ENCODE data around the gene N4BP3.

Gene N4BP3

DNA sequence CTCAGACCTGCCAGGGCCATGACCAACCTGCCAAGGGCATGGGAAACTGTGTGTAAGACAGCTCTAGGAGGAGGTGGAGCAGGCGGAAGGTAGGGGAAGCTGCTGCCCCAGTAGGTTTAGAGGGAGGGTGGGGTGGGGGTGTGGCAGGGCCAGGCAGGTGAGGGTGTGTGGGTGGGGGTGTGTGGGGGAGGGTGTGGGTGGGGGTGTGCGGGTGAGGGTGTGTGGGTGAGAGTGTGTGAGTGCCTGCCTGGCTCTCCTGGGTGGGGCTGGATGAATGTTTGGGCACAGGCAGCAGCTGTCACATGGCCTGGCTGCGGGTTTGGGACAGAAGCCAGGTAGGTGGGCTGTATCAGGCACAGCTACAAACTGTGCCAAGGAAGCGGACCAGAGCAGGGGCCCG, 8.8 kb upstream of the N4BP3 start:
- no peak for DNase-seq

- DNase-seq, result no peak
These were observed 7.2 kb upstream of the N4BP3 start for GRCh38 chr5:178106086-178106485.

GRCh38 chr5:178106556-178107239, 6.6 kb upstream of the N4BP3 start:
- DNase-seq, result no peak

DNA sequence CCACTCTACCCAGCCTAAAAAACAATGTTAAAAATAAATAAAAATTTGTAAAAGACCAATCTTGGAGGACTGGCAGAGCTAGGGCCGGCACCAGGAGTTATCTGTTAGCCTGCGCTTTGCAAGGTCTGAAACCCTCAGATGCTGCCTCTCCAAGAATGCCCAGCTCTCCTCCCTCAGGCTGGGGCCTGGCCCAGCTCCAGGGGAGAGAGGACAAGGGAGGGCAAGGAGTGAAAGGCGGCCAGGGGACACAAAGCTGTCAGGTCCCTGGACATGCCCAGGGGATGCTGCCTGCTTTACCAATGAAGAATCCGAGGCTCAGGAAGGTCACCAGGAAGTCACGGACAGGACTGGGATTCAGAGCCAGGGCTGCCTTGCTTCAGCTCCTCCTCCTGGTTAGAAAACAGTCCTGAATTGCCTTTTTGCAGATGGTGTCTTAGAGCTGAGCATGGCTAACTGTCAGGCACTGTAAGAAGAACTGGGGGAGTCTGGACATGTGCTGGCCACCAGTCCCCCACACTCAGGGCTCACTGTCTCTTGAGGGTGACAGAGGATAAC, 5.5 kb upstream of the N4BP3 start:
- no peak for DNase-seq

- DNase-seq, result no peak
These were observed 4.9 kb upstream of the N4BP3 start for GRCh38 chr5:178108446-178108845.

DNA sequence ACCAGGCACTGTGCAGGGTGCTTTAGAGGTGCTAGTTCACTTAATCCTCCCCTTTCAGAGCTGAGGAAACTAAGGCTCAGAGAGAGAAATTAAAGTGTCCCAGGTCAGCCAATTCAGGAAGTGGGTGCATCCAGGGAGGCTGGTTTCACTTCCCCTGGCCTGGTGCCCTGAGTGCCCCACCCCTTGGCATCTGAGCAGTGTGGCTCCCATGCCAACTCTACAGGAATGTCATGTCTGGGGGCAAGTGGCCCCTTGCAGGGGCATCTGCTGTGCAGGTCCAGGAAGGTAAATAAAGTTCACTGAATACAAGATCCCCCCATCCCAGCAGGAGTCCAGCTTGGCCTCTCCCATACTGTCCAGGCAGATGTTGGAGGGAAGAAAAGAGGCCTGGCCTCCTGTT, 4.4 kb upstream of the N4BP3 start:
- DNase-seq, result no peak

DNA sequence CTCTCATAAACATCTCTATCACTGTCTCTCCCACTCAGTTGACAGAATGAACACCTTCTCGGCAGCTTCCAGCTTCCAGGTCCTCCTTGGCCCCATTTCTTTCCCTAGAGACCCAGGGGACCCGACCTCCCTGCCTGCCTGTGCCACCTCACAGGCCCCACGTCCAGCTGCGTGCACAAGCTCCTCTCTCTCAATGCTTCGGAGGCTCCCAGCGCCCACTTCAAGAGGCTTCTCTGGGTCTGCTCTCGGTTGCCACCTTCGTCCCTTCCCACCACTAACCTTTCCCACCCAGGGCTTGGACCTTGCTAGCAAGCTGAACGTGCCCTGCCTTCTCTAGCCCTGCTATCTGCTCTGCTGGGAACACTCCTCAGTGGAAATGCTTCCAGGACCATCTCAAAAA, 2.8 kb upstream of the N4BP3 start:
- no peak for DNase-seq

DNA sequence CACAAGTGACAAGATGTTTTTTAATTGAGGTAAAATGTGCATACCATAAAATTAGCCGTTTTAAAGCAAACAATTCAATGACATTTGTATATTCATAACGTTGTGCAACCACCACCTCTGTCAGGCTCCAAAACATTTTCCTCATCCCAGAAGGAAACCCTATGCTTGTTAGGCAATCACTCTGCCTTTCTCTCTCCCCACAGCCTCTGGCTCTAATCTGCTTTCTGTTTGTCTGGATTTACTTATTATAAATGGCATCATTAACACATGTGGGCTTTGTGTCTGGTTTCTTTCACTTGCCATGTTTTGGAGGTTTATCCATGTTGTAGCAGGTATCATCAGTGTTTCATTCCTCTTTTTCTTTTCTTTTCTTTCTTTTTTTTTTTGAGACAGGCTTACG, 1.4 kb upstream of the N4BP3 start:
- no peak for DNase-seq

DNA sequence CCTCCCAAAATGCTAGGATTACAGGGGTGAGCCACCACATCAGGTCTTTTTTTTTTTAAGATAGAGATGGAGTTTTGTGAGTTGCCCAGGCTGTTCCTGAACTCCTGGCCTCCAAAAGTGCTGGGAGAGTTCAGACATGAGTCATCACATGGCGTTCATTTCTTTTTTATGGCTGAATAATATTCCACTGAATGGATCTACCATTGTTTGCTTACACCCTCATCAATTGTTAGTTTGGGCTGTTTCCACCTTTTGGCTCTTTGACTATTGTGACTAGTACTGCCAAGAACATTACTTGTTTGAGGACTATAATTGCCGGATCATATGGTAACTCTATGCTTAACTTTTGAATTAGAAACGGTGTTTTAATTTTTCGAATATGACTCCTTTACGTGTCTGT, 787 bp upstream of the N4BP3 start:
- DNase-seq, result no peak

- DNase-seq, result no peak
These were observed 551 bp downstream of the N4BP3 start for GRCh38 chr5:178113841-178114324.

GRCh38 chr5:178114325-178115135, 1.2 kb downstream of the N4BP3 start:
- DNase-seq, result no peak

GRCh38 chr5:178115136-178115813, 1.9 kb downstream of the N4BP3 start:
- DNase-seq, result no peak

GRCh38 chr5:178115814-178116142, 2.4 kb downstream of the N4BP3 start:
- no peak for DNase-seq

DNA sequence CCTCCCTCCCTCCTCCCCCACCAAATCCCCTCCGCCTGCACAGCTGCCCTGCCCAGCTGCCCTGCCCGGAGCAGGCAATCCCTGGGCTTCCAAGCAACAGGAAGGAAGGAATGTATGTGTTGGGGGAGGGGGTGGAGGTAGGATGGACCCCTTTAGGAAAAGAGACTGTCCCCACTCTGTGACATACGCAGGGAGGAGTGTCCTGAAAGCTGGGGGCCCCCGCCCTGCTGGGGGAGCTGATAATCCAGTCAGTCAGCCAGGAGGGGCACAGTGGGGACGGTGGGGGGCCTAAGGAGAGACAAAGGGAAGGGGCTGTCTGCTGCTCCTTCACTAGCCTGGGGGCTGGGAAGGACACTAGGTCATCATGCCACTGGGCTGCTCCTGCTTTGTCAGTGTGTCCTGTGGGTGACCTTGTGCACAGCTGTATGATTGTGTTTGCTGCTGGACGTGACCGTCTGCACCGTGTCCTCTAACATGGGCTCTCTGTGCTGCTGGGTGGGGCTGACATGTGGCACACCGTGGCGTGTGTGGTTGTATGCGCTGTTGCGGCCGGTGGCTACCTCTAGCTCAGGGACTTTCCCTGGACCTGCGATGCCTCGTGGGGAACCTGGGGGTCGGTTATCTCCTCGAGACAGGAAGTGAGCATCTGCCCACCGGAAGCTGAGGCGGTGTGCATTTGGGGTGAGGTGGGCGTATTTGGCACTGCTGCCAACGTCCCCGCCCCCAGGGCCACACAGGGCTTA, 3.0 kb downstream of the N4BP3 start:
- no peak for DNase-seq

DNA sequence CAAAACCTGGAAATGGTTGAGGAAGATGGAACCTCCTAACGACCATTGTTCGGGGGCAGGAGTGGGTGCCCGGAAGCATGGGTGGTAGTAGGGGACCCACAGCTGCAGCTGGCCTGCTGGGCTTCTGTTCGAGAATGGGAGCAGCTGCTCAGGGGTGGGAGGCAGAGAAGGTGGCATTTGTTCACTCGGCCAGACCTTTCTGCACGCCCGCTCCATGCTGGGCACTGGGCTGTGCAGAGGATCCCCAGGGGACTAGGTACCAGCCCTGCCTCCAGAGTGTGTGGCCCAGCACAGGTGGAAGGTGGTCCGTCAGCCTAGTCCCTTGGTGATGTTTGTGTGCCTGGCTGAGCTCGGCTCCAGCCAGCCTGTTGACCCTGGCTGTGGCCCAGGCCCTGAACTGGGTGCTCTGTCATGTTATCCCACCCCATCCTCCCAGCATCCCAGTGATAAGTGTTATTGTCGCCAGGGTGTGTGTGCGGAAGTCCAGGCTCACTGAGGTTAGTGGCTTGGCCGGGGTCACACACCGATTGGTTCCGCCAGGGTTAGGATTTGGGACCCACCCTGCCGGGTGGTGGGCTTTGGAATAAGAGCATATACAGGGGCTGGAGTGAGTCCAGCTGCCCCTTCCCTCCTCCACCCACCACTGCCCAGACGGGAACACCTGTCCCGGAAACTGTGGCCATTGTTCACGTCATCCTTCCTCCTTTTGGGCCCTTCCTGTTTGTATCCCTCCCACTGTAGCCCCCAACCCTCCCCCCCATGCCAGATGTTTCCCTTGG, 4.8 kb downstream of the N4BP3 start:
- DNase-seq, result no peak

- DNase-seq, result no peak
These were observed 6.7 kb downstream of the N4BP3 start for GRCh38 chr5:178119915-178120606.

DNA sequence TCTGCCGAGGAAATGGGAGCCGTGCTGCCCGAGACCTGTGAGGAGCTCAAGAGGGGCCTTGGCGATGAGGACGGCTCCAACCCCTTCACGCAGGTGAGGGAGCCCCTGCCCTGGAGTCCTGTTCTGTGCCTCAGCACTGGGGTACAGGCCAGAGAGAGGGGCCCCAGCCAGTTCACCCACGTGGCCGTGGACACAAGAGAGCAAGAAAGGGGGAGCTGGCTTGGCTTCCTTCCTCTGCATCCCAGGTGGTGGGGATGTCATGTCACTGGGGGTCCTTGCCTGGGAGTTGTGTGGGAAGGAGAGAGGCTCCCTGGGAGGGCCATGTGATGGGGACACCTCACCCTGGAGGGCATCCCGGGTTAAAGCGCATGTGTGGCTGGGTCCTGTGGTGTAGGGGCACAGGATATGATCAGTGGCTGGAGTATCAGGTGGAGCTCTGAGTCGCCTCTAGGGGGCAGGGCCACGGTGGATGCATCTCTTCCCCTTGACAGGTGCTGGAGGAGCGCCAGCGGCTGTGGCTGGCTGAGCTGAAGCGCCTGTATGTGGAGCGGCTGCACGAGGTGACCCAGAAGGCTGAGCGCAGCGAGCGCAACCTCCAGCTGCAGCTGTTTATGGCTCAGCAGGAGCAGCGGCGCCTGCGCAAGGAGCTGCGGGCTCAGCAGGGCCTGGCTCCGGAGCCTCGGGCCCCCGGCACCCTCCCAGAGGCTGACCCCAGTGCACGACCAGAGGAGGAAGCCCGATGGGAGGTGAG, 7.5 kb downstream of the N4BP3 start:
- DNase-seq, result peak; percentile 99

DNA sequence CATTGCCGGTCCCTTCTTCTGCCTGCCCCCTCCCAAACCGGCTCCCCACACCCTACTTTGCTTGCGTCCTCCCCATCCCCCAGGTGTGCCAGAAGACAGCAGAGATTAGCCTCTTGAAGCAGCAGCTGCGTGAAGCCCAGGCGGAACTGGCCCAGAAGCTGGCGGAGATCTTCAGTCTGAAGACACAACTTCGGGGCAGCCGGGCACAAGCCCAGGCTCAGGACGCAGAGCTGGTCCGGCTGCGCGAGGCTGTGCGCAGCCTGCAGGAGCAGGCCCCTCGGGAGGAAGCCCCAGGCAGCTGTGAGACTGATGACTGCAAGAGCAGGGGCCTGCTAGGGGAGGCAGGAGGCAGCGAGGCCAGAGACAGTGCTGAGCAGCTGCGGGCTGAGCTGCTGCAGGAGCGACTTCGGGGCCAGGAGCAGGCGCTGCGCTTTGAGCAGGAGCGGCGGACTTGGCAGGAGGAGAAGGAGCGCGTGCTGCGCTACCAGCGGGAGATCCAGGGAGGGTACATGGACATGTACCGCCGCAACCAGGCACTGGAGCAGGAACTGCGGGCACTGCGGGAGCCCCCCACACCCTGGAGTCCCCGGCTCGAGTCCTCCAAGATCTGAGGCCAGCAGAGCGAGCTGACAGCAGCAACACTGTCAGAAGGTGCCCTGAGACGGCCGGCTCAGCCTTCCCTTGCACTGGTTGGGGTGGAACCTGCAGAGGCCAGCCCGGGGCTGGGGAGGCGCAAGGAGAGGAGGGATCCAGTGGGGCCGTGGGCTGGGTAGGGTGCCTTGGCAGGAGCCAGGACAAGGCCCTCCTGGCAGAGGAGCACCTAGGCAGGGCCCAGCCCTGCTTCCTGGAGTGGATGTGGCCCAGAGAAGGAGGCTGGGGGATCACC, 8.3 kb downstream of the N4BP3 start:
- no peak for DNase-seq

- no peak for DNase-seq
These were observed 9.0 kb downstream of the N4BP3 start for GRCh38 chr5:178122346-178122745.
